NAMALWA (cell line): ENCODE results near the gene ZBTB44.
"Not testable (repeated sequence)": the region's sequence is repeated elsewhere in the genome, so short reads cannot be mapped to it uniquely, and the experiment has no call there.

ENCODE experiments used
- DNase-seq: peaks from one replicate; pipeline ENCODE4 v3.0.0-alpha.2; 2015; ENCODE audit warnings: low spot score

Gene ZBTB44

GRCh38 chr11:130249929-130250328 is 64.8 kb downstream of the ZBTB44 start:
- DNase-seq: not testable (repeated sequence)

- peak; percentile 64 for DNase-seq
Measured at GRCh38 chr11:130249371-130249770, 65.3 kb downstream of the ZBTB44 start.

- DNase-seq: no peak
Measured at GRCh38 chr11:130247319-130247718, 67.4 kb downstream of the ZBTB44 start.

GRCh38 chr11:130246738-130247137 is 68.0 kb downstream of the ZBTB44 start:
- no peak for DNase-seq

GRCh38 chr11:130246270-130246669 is 68.4 kb downstream of the ZBTB44 start:
- no peak for DNase-seq

- DNase-seq: not testable (repeated sequence)
Measured at GRCh38 chr11:130245375-130245774, 69.3 kb downstream of the ZBTB44 start.

GRCh38 chr11:130244848-130245247 is 69.9 kb downstream of the ZBTB44 start:
- DNase-seq: no peak

GRCh38 chr11:130243816-130244215 is 70.9 kb downstream of the ZBTB44 start:
- peak; percentile 21 for DNase-seq

GRCh38 chr11:130241713-130242112 is 73.0 kb downstream of the ZBTB44 start:
- DNase-seq: no peak

GRCh38 chr11:130237282-130238006 is 77.3 kb downstream of the ZBTB44 start:
- no peak for DNase-seq

GRCh38 chr11:130234315-130234714 is 80.4 kb downstream of the ZBTB44 start:
- no peak for DNase-seq

- not testable (repeated sequence) for DNase-seq
Measured at GRCh38 chr11:130233888-130234287, 80.8 kb downstream of the ZBTB44 start.

- DNase-seq: not testable (repeated sequence)
Measured at GRCh38 chr11:130233486-130233885, 81.2 kb downstream of the ZBTB44 start.

- no peak for DNase-seq
Measured at GRCh38 chr11:130227373-130227772, 87.3 kb downstream of the ZBTB44 start.

GRCh38 chr11:130223291-130223971 is 91.3 kb downstream of the ZBTB44 start:
- no peak for DNase-seq

GRCh38 chr11:130220311-130221035 is 94.2 kb downstream of the ZBTB44 start:
- no peak for DNase-seq

- no peak for DNase-seq
Measured at GRCh38 chr11:130219148-130219547, 95.6 kb downstream of the ZBTB44 start.

GRCh38 chr11:130218501-130219070 is 96.1 kb downstream of the ZBTB44 start:
- no peak for DNase-seq

GRCh38 chr11:130217133-130218031 is 97.3 kb downstream of the ZBTB44 start:
- DNase-seq: no peak

- no peak for DNase-seq
Measured at GRCh38 chr11:130216591-130217132, 98.1 kb downstream of the ZBTB44 start.

- DNase-seq: no peak
Measured at GRCh38 chr11:130216221-130216550, 98.5 kb downstream of the ZBTB44 start.
